Mesothelial cell of epicardium (in vitro differentiated cells): ENCODE measurements around the gene TH. TPM values are rescaled to one million over a fixed set of nuclear protein-coding genes. Genes with fewer than 3 reads are reported as not detected.

Experiments used
- DNase-seq, 2 experiments: peaks; one replicate each; pipeline ENCODE4 v3.0.0; 2021; ENCODE audit warnings: low spot score in 2 of 2; ENCODE audit not compliant: unreplicated experiment in 2 of 2
- H3K27ac Mint-ChIP-seq: 2 replicates; pipeline ENCODE4 v1.8.0; 2021; ENCODE audit warnings: mixed read lengths
- H3K27me3 Mint-ChIP-seq: 2 replicates; pipeline ENCODE4 v1.8.0; 2021; ENCODE audit warnings: low read depth, mixed read lengths
- H3K36me3 Mint-ChIP-seq: 2 replicates; pipeline ENCODE4 v1.8.0; 2021; ENCODE audit warnings: mixed read lengths
- H3K4me1 Mint-ChIP-seq: 2 replicates; pipeline ENCODE4 v1.8.0; 2021; ENCODE audit warnings: mixed read lengths
- H3K4me3 Mint-ChIP-seq: 2 replicates; pipeline ENCODE4 v1.8.0; 2021; ENCODE audit warnings: mild to moderate bottlenecking, moderate library complexity, mixed read lengths
- H3K9me3 Mint-ChIP-seq: 2 replicates; pipeline ENCODE4 v1.8.0; 2021; ENCODE audit warnings: mixed read lengths
- CTCF ChIP-seq: fragments of 200-600 bp; sonication (generic); IDR thresholded peaks from one replicate; pipeline ENCODE4 v1.5.0; 2021; ENCODE audit warnings: antibody characterized with exemption; ENCODE audit not compliant: unreplicated experiment
- total RNA-seq: library from RNA; stranded (reverse); gene quantifications from 3 replicates; pipeline ENCODE4 v1.2.1, GENCODE V29; 2021

Gene TH
- total RNA-seq, 1 donor from 2014 or later, result 1.4 TPM

- H3K4me3 Mint-ChIP-seq, result peak overlapping the region; percentile 87
- no peak for TF ChIP-seq CTCF
- DNase-seq, result peak in 1 of 2 experiments; percentile 66
- H3K9me3 Mint-ChIP-seq, result no peaks in the 10 kb centered on the region
- H3K36me3 Mint-ChIP-seq, result no peaks in the 10 kb centered on the region
- peaks cover 33% of the 10 kb centered on the region for H3K4me1 Mint-ChIP-seq
- peaks cover 73% of the 10 kb centered on the region for H3K27me3 Mint-ChIP-seq
- peak overlapping the region; percentile 90 for H3K27ac Mint-ChIP-seq
Measured at GRCh38 chr11:2140411-2141400, 30.9 kb downstream of the TH start.

GRCh38 chr11:2139621-2140337 lies 31.8 kb downstream of the TH start:
- Mint-ChIP-seq H3K4me1 (peaks cover 35% of the 10 kb centered on the region), H3K27ac (peak overlapping the region; percentile 75), H3K4me3 (peak overlapping the region; percentile 87), H3K27me3 (peaks cover 73% of the 10 kb centered on the region), H3K36me3 (no peaks in the 10 kb centered on the region), H3K9me3 (no peaks in the 10 kb centered on the region)
- peak in 1 of 2 experiments; percentile 70 for DNase-seq
- no peak for TF ChIP-seq CTCF

GRCh38 chr11:2139123-2139521 lies 32.5 kb downstream of the TH start, which contains the start of gene IGF2:
TSS of gene IGF2 (minus strand) at chr11:2139389. CDS start at chr11:2135523, 3,866 bp downstream.
- H3K4me3 Mint-ChIP-seq, result peak within 1 kb of the TSS; percentile 87
- peaks cover 71% of the 10 kb centered on the region for H3K27me3 Mint-ChIP-seq
- no peak for TF ChIP-seq CTCF
- H3K36me3 Mint-ChIP-seq, result no peaks in the 10 kb centered on the region
- H3K9me3 Mint-ChIP-seq, result no peaks in the 10 kb centered on the region
- H3K4me1 Mint-ChIP-seq, result peaks cover 35% of the 10 kb centered on the region
- DNase-seq, result peak; percentile 54 to 65
- peak within 1 kb of the TSS; percentile 86 for H3K27ac Mint-ChIP-seq

- Mint-ChIP-seq H3K9me3 (no peaks in the 10 kb centered on the region), H3K4me3 (peak overlapping the region; percentile 80), H3K27me3 (peaks cover 72% of the 10 kb centered on the region), H3K4me1 (peaks cover 36% of the 10 kb centered on the region), H3K36me3 (no peaks in the 10 kb centered on the region), H3K27ac (peak overlapping the region; percentile 86)
- no peak for TF ChIP-seq CTCF
- DNase-seq, result no peak
Measured at GRCh38 chr11:2138431-2139122, 33.0 kb downstream of the TH start.

- H3K4me3 Mint-ChIP-seq, result peak overlapping the region; percentile 80
- DNase-seq, result no peak
- H3K4me1 Mint-ChIP-seq, result peaks cover 34% of the 10 kb centered on the region
- TF ChIP-seq CTCF, result no peak
- no peaks in the 10 kb centered on the region for H3K9me3 Mint-ChIP-seq
- no peaks in the 10 kb centered on the region for H3K36me3 Mint-ChIP-seq
- no peak overlapping the region for H3K27ac Mint-ChIP-seq
- peaks cover 72% of the 10 kb centered on the region for H3K27me3 Mint-ChIP-seq
Measured at GRCh38 chr11:2138068-2138430, 33.6 kb downstream of the TH start.
